Jurkat, Clone E6-1 (cell line): ENCODE measurements around the gene CELF4.

Source experiments
- DNase-seq: peaks from one replicate; pipeline ENCODE4 v3.0.0-alpha.2; 2011; ENCODE audit warnings: low read depth, low spot score
- H3K4me3 ChIP-seq: 2 replicates; pipeline ENCODE4 v1.5.1; 2011; ENCODE audit warnings: mild to moderate bottlenecking, low read length, control low read depth, moderate library complexity

CELF4 gene

DNA sequence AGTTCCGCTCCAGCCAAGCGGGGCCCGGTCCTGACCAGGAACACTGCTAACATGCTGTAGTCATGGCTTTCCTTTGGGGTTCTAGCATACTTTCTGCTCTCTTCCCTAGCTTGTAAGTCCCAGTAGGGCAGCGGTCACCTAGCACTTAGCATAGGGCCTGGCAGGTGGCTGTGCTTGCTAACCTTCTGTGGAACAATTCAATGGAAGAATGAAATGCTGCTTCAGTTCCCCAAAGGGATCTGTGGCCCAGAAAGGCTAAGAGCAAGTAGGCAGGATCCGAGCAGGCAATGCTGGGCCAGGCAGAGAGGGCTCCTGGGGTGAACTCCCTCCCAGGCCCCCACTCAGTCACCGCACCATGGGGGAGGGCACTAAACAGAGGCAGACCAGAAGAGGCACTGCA, 266.8 kb downstream of the CELF4 start:
- no peak overlapping the region for H3K4me3 ChIP-seq
- DNase-seq = no peak

DNA sequence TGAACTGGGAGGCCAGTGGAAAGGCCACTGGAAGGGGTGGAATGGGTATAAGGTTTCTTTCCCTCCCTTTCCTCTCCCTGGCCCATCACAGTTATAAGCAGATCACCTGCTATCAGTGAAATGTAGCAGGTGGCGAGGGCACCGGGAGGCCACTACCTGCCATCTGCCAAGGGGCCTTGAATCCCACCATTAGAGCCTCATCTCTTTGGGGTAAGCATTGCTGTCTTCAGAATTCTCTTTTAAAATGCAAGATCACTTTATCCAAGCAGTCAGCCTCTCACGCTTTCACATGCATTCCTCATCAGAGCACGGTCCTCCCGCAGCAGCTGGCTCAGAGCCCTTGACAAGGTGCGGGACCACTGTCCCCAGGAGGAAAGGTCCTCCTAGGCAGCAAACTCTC, 268.5 kb downstream of the CELF4 start:
- DNase-seq = no peak
- H3K4me3 ChIP-seq = no peak overlapping the region

DNA sequence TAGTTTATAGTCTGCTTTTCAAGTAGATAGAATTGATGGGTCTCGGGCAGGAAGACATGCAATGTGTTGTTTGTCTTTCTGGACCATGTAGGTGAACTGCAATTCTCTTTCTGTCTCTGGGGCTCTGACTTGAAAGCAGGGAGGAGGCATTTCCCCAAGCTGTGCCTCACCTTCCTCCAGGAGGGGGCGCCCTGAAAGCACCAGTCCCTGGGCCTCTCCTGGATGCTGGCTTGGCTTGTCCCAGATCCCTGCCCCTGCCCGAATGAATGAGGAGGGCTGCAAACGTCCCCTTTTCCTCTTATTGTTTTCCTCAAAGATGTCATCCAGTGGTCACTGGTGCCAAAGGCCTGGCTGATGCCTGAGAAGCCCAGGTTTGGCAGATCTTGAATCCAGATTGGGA, 270.6 kb downstream of the CELF4 start:
- peak; percentile 16 for DNase-seq
- H3K4me3 ChIP-seq = no peak overlapping the region

DNA sequence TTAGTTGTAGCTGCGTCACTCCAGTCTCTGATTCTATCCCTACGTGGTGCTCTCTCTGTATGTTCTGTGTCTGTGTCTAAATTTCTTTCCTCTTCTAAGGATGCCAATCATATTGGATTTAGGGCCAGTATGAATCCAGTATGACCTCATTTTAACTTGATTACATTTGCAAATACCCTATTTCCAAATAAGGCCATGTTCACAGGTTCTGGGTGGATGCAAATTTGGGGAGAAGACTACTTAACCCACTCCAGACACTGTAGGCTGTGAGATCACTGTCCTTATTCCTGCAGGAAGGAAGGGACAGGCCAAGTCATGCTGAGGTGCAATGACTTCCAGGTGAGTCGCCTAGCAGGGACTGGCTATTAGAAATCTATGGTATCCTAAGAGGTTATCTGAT, 272.2 kb downstream of the CELF4 start:
- DNase-seq = no peak
- H3K4me3 ChIP-seq = no peak overlapping the region

DNA sequence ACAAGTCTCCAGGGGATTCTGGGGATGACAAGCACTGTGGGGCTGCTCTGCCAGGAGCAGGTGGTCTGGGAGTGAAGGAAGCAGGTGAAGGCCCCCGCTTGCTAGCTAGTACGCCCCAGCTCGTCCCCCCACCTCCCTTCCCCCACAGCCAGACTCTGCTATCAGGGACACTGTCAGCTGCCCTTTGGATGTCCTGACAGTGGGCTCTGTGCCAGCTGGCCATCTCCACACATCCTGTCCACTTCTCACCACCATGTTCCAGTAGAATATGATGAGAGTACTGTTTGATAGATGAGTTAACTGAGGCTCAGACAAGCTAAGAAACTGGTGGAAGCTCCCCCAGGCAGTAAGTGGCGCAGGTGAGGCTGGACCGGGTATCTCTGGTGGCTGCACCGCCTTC, 276.2 kb downstream of the CELF4 start:
- no peak overlapping the region for H3K4me3 ChIP-seq
- no peak for DNase-seq

DNA sequence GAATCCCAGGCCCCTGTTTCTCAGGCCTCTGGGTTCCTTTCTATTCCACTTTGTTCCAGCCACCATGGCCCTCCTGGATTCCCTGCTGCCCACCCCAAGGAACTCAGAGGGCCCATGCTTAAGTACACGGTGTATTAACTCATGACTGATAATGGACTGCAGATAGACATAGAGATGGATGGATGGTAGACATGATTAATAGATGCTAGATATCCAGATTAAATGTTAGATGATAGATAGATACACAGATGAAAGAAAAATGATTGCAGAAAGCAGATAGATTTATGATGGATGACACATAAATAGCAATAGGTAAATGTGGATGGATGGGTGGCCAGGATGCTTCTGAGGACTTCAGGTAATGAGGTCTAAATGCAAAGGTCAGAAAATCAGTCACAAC, 278.0 kb downstream of the CELF4 start:
- DNase-seq = no peak
- H3K4me3 ChIP-seq = no peak overlapping the region

DNA sequence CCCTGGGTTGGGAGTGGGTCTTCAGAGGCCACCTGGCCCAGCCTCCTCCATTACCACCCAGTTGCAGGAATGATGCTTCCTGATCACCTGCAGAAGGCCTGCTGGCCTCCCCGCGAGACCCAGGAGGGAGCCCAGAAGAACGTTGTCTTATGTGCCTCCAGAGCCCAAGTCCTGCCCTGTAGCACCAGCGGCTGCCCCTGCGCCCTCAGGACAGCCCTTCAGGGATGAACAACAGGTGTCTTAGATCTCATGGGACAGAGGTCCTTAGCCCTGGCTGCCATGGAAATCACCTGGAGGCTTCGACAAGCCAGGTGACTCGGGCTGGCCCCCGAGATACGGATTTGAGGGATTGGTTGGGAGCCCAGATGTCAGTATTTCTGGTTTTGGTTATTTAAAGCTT, 278.8 kb downstream of the CELF4 start:
- no peak for DNase-seq
- no peak overlapping the region for H3K4me3 ChIP-seq

DNA sequence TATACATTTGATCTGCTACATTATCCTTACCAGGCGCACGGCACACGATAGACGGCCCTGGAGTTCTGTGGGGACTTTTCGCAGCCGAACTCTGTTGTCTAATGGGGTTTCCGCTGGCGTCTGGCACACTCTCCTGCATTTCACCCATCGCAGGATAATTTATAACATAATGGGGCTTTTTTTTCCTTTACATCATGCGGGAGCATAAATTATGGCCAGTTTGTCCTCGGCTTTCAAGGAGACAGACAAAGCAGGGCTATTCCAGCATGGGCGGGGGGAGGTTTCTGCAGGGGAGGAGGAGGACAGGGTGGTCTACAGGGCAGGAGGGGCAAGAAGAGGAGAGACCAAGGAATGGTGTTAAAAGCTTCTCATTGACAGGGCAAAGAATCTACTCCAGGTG, 279.8 kb downstream of the CELF4 start:
- no peak overlapping the region for H3K4me3 ChIP-seq
- DNase-seq = no peak

DNA sequence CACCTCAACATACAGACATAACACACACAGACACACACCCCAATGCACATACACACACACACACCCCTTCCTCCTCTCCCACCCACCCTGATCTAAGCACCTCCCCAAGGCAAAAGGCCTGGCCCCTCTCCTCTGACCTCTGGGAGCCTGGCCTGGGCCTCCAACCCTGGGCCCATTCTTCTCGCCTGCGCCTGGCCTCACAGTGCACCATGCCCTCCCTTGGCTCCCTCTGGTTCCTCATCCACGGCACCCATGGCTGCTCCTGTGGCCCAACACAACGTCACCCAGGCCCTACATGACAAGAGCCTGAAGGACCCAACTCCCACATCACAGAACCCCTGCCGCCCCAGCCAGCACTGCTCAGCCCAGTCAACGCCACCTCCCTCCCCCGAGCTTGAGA, 281.3 kb downstream of the CELF4 start:
- DNase-seq = no peak
- H3K4me3 ChIP-seq = no peak overlapping the region

DNA sequence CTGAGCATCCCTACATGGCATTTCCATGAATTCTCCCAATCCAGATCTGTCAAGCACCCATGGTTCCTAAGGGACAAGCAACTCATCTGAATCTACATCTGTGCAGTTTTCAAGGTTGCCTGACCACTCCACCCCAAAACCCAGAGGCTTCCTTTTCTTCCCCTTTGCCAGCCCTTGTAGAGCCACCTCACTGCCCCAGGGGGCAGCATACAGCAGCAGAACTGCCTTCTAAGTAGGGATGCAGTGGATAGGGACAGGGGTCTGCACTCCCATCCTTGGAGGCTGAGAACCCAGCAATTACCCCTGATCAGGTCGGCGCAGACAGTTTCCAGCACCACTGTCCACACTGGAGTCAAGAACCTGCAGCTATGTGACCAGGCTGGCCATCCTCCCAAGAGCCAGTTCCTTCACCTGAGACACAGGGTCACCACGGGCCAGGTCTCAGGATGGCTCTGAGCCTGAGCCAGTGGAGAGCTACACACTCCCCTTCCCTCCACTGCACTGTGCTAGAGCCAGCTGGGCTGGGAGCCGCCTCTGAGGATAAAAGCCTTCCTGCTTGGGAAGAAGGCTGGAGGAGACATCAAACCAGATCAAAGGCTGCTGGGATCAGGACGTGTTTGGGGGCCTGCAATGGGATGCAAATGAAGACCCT, 283.1 kb downstream of the CELF4 start:
- DNase-seq = no peak
- H3K4me3 ChIP-seq = no peak overlapping the region

DNA sequence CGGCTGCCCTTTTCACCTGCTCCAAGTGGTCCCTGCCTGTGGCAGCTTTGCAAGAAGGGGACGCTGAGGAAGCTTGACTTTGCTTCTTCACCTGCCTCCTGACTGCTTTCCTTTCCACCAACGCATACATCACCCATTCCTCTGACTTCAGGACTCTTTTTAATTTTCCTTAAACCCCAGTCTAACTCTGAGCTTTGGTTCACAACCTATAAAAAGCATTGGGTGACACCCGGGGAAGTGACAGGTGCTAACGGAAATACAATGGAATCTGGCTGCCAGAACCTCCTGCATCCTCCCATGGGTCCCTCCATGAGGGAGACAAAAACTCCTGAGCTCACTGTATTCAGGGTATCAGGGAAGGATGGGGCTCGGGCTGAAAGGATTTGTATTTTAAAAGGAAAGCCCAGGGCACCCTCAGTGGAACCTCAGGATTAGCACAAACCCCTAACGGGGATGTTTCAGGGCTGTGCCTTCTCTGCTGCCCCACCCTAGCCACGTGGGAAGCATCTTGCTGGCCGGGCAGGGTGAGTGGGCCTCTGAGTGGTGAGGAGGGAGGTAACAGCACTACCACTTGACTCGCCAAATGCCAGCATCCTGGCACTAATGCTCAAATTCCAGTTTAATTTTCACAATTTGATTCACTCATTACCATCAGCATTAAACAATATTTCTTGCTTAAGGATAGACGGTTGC, 284.8 kb downstream of the CELF4 start:
- no peak overlapping the region for H3K4me3 ChIP-seq
- no peak for DNase-seq

DNA sequence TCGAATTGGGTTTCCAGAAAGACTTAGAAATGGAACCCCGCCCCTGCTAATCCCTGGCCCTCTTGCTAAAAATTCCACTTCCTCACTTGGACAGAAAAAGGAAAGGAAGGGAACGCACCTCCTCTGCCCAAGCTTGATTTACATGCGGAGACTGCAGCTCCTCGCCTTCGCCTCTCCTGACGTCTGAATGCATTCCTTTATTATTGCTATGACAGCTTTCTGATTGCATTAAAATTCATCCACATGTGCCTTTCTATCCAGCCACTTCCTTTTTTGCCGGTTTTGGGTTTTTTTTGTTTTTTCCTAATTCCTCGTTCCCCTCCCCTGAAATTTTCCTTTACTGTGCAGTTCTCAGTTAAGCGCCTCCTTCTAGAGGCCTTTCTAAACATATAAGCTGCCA, 287.8 kb downstream of the CELF4 start:
- no peak overlapping the region for H3K4me3 ChIP-seq
- DNase-seq = no peak

DNA sequence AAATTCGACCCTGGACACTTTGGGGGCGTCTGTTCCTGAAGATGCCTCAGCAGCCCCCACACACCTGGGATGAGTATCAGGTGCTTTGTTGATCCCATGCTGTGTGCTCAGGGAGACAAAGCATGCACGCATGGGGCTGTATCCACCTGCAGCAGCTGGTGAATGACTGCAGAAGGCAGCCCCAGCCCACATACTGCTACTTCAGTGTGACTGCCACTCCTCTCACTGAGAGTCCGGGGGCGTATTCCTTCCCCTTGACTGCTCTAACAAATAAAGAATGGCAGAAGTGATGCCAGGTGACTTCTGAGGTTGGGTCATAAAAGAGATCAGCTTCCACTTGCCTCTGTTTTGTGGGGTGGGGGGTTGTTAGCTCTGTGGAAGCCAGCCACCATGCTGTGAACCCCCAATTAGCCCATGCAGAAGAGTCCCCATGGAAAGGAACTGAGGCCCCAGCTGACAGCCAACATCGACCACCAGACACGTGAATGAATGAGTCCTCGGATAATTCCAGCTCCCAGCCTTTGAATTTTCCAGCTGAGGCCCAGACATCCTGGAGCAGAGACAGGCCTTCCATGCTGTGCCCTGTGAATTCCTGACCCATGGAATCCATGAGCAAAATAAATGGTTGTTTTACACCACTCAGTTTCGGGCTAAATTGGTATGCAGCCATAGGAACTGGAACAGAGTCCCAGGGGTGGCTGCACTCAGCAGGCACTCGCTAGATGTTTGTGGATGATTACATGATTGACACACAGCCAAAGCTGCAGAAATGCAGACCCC, 289.3 kb downstream of the CELF4 start:
- H3K4me3 ChIP-seq = no peak overlapping the region
- no peak for DNase-seq

DNA sequence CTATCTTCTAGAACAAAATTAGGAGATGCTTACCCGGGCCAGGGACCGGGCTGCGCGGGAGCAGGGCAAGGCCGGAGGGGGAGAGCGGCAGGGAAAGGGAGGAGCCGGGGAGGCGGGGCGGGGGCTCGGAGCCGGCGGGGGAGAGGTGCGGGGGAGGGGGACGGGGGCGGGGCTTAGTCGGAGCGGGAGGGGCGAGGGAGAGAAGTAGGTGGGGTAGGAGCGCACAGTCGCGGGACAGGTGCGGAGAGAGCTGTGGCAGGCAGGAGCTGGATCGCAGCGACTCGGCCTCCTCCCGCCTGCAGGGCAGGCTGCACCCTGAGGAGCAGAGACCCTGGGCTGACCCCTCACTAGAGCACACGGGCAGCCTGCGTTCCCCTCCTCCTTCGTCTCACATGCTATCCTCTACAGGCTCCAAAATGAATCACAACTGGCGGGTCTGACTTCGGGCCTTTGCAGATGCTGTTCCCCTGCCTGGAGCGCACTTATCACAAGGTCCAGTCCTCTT, 290.3 kb downstream of the CELF4 start:
- no peak overlapping the region for H3K4me3 ChIP-seq
- DNase-seq = no peak

DNA sequence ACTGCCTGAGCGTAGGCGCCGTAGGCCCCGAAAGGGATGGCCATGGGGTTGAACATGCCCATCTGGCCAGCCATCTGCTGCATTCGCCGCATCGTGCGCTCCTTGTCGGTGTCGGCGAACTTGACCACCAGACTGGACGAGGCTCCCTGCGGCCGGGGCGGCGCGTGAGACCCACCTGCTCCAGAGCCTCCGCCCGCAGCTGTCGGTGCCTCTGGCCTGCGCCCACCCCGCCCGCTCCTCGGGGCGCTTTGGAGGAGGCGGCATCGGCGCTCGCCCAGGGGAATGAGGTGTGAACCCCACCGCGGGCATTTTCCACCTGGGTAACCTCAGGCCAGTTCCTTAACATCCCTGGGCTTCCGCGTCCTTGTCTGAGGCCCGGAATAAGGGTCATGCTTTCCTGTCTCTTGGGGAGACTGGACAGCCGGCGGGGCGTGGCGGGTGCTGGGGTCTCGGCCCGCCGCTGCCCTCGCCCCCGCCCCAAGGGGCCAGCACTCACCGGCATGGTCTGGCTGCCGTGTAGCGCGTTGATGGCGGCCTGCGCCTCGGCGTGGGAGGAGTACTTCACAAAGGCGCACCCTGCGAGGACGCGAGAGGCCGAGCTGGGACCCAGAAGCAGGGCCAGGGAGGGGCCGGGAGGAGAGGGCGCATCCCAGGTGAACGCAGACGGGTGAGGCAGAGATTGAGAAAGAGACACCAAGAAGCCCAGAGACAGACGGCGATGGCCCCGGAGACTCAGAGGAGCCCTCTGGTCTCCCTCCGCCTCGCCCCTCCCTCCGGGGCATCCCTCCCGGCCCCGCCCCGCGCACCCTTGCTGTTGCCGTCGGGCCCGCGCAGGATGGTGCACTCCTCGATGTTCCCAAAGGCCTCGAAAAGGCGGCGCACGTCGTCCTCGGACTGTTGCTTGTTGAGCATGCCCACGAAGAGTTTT, 291.0 kb downstream of the CELF4 start:
- no peak overlapping the region for H3K4me3 ChIP-seq
- no peak for DNase-seq

DNA sequence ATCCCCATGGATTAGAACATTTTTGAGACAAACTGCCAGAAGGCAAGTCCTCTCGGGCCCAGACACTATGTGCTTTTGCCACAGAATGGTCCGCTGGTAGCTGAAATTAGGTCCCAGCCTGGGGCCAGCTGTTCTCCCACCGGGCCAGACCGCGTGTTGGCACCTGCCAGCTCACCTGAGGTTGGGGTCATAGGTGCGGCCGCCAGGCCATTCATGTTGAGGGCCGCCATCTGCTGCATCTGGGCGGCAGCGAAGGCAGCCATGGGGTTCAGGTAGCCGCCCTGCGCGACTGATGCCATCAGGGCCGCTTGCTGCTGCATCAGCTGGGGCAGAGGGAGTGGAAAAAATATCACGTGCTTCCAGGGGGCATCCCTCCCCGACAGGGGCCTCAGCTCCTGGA, 292.8 kb downstream of the CELF4 start:
- no peak for DNase-seq
- H3K4me3 ChIP-seq = no peak overlapping the region

DNA sequence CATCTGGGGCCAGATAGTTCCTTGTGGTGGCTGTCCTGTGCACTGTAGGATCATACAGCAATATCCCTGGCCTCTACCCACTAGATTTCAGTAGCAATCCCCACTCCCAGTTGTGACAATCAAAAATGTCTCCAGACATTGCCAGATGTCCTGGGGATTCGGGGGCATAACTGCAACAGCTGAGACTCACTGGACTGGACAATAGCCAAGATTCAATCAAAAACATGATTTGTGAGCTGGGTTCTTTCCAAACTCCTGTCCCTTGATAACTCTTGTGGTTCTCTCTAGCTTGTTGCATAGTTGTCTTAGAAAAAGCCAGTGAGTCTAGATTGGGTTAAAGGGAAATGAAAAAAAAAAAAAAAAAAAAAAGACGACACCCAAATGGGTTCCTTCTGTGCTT, 293.4 kb downstream of the CELF4 start:
- no peak for DNase-seq
- no peak overlapping the region for H3K4me3 ChIP-seq

DNA sequence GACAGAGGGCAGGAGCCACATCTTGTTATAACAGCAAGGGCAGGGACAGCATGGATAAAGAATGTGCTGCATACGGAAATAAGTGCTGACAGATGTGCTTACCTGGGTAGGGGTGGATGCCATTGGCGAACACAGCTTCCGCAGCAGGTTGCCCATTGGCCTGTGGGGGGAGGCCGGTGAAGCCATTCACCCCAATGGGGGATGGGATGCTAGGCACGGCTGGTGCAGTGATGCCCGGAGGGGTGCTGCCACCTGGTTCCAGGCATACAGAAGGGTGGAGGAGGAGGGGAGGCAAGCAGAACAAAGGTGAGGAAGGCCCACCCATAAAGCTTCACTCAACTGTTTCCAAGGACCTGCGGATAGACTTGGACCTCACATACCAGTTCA, 294.9 kb downstream of the CELF4 start:
- H3K4me3 ChIP-seq = no peak overlapping the region
- DNase-seq = no peak

DNA sequence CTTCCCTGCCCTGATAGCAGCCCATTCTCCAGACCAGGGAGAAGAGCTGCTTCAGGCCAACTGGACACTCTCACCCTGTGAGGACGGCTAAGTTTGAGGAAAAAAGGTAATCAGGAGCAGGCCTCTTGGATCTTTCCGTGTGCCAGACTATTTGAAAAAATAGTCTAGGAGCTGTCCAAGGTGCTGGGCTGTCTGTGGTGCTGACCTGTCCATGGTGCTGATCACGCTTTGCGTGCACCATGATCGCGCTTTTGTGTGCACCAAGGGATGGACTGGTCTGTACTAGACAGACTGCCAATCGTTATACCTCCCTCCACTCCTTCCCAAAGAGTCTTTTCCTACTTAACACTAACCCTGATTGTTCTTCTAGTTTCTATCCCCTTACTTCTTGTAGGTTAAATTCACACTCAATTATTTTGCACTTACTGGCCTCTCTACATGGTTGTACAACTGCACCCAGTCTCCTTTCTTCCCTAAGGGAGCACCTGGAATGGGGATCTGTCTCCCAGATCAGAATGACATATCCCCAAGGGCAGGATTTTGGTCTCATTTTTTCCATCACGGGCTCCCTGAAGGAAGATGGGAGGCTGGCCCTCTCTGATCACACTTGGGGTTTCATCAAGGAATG, 295.4 kb downstream of the CELF4 start:
- no peak overlapping the region for H3K4me3 ChIP-seq
- peak; percentile 49 for DNase-seq
